Smooth muscle cell (in vitro differentiated cells): ENCODE data around the gene EGFL6. TPM values are rescaled to one million over a fixed set of nuclear protein-coding genes. Genes with fewer than 3 reads are reported as not detected.
"Not testable (repeated sequence)": the region's sequence is repeated elsewhere in the genome, so short reads cannot be mapped to it uniquely, and the experiment has no call there.

Experiments
- DNase-seq: peaks from one replicate; lab custom pipeline; 2025; ENCODE audit not compliant: unreplicated experiment; lab: John Stamatoyannopoulos, UW
- H2AFZ ChIP-seq: fragments of 200-600 bp; sonication (generic); 2 replicates; pipeline ENCODE4 v1.6.0; 2016; ENCODE audit warnings: antibody characterized with exemption, low read depth, mild to moderate bottlenecking
- H3F3A ChIP-seq: fragments of 200-600 bp; sonication (generic); 2 replicates; pipeline ENCODE4 v1.6.0; 2017; ENCODE audit warnings: antibody characterized with exemption, low read depth
- H3K27ac ChIP-seq: fragments of 200-600 bp; sonication (generic); 2 replicates; pipeline ENCODE4 v1.5.1; 2016; ENCODE audit warnings: low read depth, mild to moderate bottlenecking
- H3K27me3 ChIP-seq: fragments of 200-600 bp; sonication (generic); 2 replicates; pipeline ENCODE4 v1.6.1; 2016; ENCODE audit warnings: low read depth, mild to moderate bottlenecking
- H3K36me3 ChIP-seq: fragments of 200-600 bp; sonication (generic); 2 replicates; pipeline ENCODE4 v1.5.1; 2016; ENCODE audit warnings: low read depth
- H3K4me1 ChIP-seq: fragments of 200-600 bp; sonication (generic); 2 replicates; pipeline ENCODE4 v1.5.1; 2016; ENCODE audit warnings: low read depth
- H3K4me2 ChIP-seq: fragments of 200-600 bp; sonication (generic); 2 replicates; pipeline ENCODE4 v1.6.0; 2016; ENCODE audit warnings: mild to moderate bottlenecking
- H3K4me3 ChIP-seq: fragments of 200-600 bp; sonication (generic); 2 replicates; pipeline ENCODE4 v1.5.1; 2016; ENCODE audit warnings: mild to moderate bottlenecking
- H3K79me2 ChIP-seq: fragments of 200-600 bp; sonication (generic); 2 replicates; pipeline ENCODE4 v1.6.0; 2016; ENCODE audit warnings: low read depth, mild to moderate bottlenecking
- H3K9ac ChIP-seq: fragments of 200-600 bp; sonication (generic); 2 replicates; pipeline ENCODE4 v1.6.0; 2016; ENCODE audit warnings: low read depth
- H3K9me3 ChIP-seq: fragments of 200-600 bp; sonication (generic); replicated peaks from 2 replicates; pipeline ENCODE4 v1.5.1; 2016; ENCODE audit warnings: low read depth
- H4K20me1 ChIP-seq: fragments of 200-600 bp; sonication (generic); 2 replicates; pipeline ENCODE4 v1.6.0; 2016; ENCODE audit warnings: low read depth
- WGBS: methylation state at CpG from one replicate; pipeline ENCODE4 v1.1.7; 2016; ENCODE audit warnings: low lambda C conversion rate; 5-methylcytosine and 5-hydroxymethylcytosine counted together
- polyA plus RNA-seq: library from polyadenylated mRNA; unstranded; fragments of >200 nt; fragmentation: Nextera tagmentation; extraction: Ambion mirVana; gene quantifications from 2 replicates; pipeline ENCODE4 v1.2.1, GENCODE V29; 2016
- total RNA-seq: library from RNA; depleted of rRNA; stranded (reverse); fragments of >200 nt; gene quantifications from 2 replicates; pipeline ENCODE4 v1.2.3, GENCODE V29; 2014
- TF ChIP-seq, protein P1 (sequence below): fragments of 200-600 bp; sonication (generic); IDR thresholded peaks from 2 replicates; pipeline ENCODE4 v1.5.1; 2017; ENCODE audit warnings: borderline replicate concordance, mild to moderate bottlenecking, antibody characterized with exemption; ENCODE audit not compliant: insufficient read depth, poor library complexity, severe bottlenecking

Gene EGFL6
- total and polyA plus RNA-seq, 2 experiments from 2014 or later = 213 to 350 TPM

DNA sequence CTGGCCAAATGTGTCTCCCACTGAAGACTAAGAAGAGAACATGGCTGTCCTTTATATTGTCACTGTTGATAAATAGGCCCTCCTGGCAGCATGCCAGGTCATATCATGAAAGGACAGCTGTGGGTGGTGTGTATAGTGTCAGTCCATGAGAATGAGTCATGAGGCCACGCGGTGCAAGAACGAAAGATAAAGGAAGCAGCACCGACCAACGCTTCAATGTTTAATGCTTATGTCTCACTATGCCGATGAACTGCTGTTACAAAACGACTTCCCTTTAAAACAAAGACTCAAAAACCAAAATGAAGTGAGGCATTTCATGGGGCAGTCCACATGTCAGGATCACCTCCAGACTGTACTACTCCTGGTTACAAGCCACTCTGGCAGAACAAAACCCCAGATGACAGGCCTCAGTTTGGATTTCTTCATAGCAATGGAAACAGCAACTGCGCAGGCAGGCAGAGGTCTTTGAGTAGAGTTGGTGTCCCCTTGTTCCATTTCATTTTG, 78.4 kb downstream of the EGFL6 start:
- no peaks in the 10 kb centered on the region for H3K27me3 ChIP-seq
- 24% methylated on average over 8 of the region's 8 CpGs for WGBS
- no peaks in the 10 kb centered on the region for H3K79me2 ChIP-seq
- peak overlapping the region; percentile 42 for H3K4me2 ChIP-seq
- H3K36me3 ChIP-seq = no peaks in the 10 kb centered on the region
- DNase-seq = peak; percentile 3
- H3K4me3 ChIP-seq = no peak overlapping the region
- H3K4me1 ChIP-seq = no peaks in the 10 kb centered on the region
- H3K9ac ChIP-seq = peak overlapping the region; percentile 44
- no peaks in the 10 kb centered on the region for H3K9me3 ChIP-seq
- H3K27ac ChIP-seq = peak overlapping the region; percentile 88
- H3F3A ChIP-seq = no peaks in the 10 kb centered on the region
- peak overlapping the region; percentile 18 for H2AFZ ChIP-seq
- H4K20me1 ChIP-seq = no peaks in the 10 kb centered on the region
- TF ChIP-seq, protein P1, sequence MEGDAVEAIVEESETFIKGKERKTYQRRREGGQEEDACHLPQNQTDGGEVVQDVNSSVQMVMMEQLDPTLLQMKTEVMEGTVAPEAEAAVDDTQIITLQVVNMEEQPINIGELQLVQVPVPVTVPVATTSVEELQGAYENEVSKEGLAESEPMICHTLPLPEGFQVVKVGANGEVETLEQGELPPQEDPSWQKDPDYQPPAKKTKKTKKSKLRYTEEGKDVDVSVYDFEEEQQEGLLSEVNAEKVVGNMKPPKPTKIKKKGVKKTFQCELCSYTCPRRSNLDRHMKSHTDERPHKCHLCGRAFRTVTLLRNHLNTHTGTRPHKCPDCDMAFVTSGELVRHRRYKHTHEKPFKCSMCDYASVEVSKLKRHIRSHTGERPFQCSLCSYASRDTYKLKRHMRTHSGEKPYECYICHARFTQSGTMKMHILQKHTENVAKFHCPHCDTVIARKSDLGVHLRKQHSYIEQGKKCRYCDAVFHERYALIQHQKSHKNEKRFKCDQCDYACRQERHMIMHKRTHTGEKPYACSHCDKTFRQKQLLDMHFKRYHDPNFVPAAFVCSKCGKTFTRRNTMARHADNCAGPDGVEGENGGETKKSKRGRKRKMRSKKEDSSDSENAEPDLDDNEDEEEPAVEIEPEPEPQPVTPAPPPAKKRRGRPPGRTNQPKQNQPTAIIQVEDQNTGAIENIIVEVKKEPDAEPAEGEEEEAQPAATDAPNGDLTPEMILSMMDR = no peak

DNA sequence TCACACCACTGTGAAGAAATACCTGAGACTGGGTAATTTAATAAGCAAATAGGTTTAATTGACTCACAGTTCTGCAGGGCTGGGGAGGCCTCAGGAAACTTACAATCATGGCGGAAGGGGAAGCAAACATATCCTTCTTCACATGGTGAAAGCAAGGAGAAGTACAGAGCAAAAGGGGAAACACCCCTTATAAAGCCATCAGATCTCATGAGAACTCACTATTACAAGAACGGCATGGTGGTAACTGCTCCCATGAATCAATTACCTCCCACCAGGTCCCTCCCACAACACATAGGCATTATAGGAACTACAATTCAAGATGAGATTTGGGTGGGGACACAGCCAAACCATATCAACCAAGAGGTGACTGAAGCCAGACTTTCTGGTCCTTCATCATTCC, 78.9 kb downstream of the EGFL6 start:
- not testable (repeated sequence) for DNase-seq, H3K4me1 ChIP-seq, H2AFZ ChIP-seq, H3K4me3 ChIP-seq, H3F3A ChIP-seq, H3K79me2 ChIP-seq, H3K27me3 ChIP-seq, H3K36me3 ChIP-seq, H4K20me1 ChIP-seq, H3K9me3 ChIP-seq
- Histone ChIP-seq H3K9ac (peak overlapping the region; percentile 44), H3K27ac (peak overlapping the region; percentile 88), H3K4me2 (peak overlapping the region; percentile 42)
- WGBS = 88% methylated on average over 2 of the region's 2 CpGs

DNA sequence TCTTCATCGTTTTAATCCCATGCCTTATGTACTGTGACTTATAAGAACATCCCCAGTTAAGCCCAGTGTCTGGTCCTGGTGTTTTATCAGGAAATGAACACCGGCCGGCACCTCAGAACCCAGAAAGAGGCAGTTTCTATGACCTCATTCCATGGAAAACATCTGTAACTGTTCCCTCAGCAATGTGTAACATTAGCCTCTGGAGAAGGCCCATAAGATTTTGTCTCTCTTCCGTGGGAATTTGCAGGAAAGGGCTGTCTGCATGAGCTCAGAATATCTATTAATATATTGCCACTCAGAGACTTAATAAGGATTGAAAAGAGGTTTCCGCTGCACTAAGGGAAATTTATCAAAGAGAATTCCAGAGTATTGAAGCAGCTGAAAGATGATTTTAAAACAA, 80.4 kb downstream of the EGFL6 start:
- TF ChIP-seq, protein P1 = no peak
- Histone ChIP-seq H4K20me1 (no peaks in the 10 kb centered on the region), H3K27me3 (no peaks in the 10 kb centered on the region), H3K4me3 (no peak overlapping the region), H3K36me3 (no peaks in the 10 kb centered on the region), H3K9ac (no peak overlapping the region), H3K4me2 (no peak overlapping the region), H3K27ac (peak overlapping the region; percentile 84), H3F3A (no peaks in the 10 kb centered on the region), H2AFZ (no peak overlapping the region), H3K79me2 (no peaks in the 10 kb centered on the region), H3K4me1 (no peaks in the 10 kb centered on the region), H3K9me3 (no peaks in the 10 kb centered on the region)
- WGBS = 40% methylated on average over 5 of the region's 5 CpGs
- DNase-seq = no peak

DNA sequence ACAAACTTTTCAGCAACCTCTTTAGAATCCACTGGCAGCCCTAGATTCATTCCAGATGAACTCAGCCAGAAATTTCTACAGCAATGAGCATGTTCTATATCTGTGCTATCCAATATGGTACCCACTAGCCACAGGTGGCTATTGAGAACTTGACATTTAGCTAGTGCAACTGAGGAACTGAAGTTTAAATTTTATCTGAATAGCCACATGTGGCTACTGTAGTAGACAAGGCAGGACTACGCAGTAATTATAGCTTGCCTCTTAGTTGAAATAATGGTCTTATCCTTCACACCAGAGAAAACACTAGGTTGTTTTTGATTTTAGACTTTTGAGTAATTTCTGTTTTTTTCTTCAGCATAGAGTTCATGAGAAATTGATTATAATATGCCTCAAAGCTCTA, 80.9 kb downstream of the EGFL6 start:
- H4K20me1 ChIP-seq = no peaks in the 10 kb centered on the region
- no peaks in the 10 kb centered on the region for H3K27me3 ChIP-seq
- H3K36me3 ChIP-seq = no peaks in the 10 kb centered on the region
- H3K9me3 ChIP-seq = no peaks in the 10 kb centered on the region
- H3K9ac ChIP-seq = no peak overlapping the region
- no peak overlapping the region for H3K4me2 ChIP-seq
- H3K27ac ChIP-seq = peak overlapping the region; percentile 84
- H3K79me2 ChIP-seq = no peaks in the 10 kb centered on the region
- TF ChIP-seq, protein P1 = no peak
- WGBS = 82% methylated on average over 1 of the region's 1 CpG
- no peaks in the 10 kb centered on the region for H3F3A ChIP-seq
- no peak for DNase-seq
- no peaks in the 10 kb centered on the region for H3K4me1 ChIP-seq
- no peak overlapping the region for H3K4me3 ChIP-seq
- H2AFZ ChIP-seq = no peak overlapping the region
